Forelimb muscle (tissue), 1 donor: ENCODE results near the gene FAM131A. TPM values are rescaled to one million over a fixed set of nuclear protein-coding genes. Genes with fewer than 3 reads are reported as not detected.
"Not testable (repeated sequence)": the region's sequence is repeated elsewhere in the genome, so short reads cannot be mapped to it uniquely, and the experiment has no call there.

Experiments
- DNase-seq: peaks from one replicate; pipeline ENCODE4 v3.0.0-alpha.2; 2013; ENCODE audit warnings: low read depth
- polyA plus RNA-seq: library from polyadenylated mRNA; unstranded; fragments of 120-200 nt; gene quantifications from one replicate; pipeline ENCODE4 v1.2.1, GENCODE V29; 2013; ENCODE audit not compliant: insufficient read length

FAM131A gene
- polyA plus RNA-seq, 1 donor = 8.8 TPM

DNA sequence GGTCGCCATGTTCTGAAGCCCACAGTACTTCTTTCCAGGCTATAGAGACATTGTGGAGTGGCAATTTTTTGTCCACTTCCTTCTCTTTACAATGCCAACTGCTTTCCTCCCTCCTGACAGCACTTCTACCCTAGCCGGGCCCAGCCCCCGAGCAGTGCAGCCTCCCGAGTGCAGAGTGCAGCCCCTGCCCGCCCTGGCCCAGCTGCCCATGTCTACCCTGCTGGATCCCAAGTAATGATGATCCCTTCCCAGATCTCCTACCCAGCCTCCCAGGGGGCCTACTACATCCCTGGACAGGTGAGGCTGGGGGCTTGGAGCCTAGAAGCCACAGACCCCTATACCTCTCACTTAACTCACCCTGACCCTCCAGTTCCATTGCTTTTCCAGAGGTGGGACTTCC is 20.2 kb upstream of the FAM131A start:
- no peak for DNase-seq

DNA sequence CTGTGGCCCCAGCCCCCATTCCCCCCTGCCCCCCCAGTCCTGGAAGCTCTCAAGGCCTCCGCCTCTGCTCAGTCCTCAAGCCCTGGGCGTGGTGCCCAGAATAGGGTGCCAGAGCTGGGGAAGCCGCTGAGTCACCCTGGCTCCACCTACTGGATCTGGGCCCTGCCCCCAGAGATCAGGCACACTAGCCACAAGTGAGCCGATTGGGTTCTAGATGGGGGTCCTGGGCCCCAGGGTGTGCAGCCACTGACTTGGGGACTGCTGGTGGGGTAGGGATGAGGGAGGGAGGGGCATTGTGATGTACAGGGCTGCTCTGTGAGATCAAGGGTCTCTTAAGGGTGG is 17.3 kb upstream of the FAM131A start:
- DNase-seq = no peak

DNA sequence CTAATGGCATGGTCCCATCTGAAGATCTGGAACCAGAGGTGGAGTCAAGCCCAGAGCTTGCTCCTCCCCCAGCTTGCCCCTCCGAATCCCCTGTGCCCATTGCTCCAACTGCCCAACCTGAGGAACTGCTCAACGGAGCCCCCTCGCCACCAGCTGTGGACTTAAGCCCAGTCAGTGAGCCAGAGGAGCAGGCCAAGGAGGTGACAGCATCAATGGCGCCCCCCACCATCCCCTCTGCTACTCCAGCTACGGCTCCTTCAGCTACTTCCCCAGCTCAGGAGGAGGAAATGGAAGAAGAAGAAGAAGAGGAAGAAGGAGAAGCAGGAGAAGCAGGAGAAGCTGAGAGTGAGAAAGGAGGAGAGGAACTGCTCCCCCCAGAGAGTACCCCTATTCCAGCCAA is 15.7 kb upstream of the FAM131A start:
- DNase-seq = no peak

DNA sequence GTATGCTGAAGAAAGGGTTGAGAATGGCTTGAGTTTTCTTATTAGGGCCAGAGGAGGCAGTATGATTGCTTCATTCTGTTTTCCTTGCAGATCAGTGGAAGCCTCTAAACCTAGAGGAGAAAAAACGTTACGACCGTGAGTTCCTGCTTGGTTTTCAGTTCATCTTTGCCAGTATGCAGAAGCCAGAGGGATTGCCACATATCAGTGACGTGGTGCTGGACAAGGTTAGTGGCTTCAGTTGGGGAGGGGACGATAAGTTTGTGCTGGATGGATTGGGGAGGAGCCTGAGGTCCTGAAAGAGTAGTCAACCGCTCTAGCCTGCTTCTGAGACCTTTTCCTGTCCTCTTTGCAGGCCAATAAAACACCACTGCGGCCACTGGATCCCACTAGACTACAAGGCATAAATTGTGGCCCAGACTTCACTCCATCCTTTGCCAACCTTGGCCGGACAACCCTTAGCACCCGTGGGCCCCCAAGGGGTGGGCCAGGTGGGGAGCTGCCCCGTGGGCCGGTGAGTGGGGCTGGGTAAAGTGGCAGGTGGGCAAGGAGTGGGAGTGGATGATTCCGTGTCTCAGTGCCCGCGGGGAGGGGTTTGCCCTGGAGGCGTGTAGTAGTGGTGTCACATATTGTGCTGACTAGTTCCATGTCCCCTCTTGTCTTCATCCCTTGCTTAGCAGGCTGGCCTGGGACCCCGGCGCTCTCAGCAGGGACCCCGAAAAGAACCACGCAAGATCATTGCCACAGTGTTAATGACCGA is 14.5 kb upstream of the FAM131A start:
- no peak for DNase-seq

DNA sequence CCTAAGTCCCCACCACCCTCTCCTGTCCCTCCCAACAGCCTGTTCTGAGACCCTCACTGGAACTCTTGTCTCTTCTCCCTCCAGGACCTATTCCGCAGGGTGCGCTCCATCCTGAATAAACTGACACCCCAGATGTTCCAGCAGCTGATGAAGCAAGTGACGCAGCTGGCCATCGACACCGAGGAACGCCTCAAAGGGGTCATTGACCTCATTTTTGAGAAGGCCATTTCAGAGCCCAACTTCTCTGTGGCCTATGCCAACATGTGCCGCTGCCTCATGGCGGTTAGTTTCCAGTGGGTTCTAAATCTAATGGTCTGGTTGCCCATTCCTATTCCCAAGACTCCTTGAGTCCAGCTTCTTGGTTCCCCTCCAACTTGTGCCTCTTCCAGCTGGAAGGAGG is 13.7 kb upstream of the FAM131A start:
- DNase-seq = no peak

DNA sequence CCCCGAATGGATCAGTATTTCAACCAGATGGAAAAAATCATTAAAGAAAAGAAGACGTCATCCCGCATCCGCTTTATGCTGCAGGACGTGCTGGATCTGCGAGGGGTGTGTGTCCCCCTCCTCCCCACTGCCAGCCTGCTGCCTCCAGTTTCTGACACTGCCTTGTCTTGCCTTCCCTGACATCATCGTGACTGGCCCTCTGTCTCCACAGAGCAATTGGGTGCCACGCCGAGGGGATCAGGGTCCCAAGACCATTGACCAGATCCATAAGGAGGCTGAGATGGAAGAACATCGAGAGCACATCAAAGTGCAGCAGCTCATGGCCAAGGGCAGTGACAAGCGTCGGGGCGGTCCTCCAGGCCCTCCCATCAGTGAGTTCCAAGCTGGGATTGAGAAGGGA is 12.1 kb upstream of the FAM131A start:
- no peak for DNase-seq

DNA sequence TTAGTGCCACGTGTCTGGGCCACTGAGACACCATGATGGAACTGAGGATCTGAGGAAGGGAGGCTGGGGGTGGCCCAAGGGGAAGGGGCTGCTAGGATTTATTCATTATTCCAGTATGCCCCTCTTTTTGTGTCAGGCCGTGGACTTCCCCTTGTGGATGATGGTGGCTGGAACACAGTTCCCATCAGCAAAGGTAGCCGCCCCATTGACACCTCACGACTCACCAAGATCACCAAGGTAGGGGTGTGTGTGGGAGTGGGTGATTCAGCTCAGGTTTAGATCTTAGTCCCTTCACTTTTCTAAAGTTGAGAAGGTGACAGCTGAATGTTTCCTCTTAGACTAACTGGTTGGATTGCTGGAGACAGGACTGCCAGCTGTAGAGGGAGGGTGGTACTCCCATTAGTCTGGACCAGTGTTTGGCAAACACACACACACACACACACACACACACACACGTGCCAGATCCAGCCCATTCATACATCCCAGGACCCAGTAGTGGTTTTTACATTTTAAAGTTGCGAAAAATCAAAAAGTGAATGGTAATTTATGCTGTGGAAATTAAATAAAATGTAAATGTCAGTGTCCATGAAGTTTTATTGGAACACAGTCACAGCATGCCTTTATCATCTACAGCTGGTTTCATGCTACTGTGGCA is 11.6 kb upstream of the FAM131A start:
- no peak for DNase-seq

DNA sequence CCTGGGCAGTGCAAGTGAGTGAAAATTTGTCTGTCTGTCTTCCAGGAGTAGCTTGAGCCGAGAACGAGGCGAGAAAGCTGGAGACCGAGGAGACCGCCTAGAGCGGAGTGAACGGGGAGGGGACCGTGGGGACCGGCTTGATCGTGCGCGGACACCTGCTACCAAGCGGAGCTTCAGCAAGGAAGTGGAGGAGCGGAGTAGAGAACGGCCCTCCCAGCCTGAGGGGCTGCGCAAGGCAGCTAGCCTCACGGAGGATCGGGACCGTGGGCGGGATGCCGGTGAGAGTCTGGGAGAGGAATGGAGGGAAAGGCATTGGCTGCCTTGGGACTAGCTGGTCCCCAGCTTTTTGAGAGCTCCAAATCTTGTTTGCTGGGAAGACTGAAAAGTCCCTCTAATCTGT is 10.2 kb upstream of the FAM131A start:
- no peak for DNase-seq

DNA sequence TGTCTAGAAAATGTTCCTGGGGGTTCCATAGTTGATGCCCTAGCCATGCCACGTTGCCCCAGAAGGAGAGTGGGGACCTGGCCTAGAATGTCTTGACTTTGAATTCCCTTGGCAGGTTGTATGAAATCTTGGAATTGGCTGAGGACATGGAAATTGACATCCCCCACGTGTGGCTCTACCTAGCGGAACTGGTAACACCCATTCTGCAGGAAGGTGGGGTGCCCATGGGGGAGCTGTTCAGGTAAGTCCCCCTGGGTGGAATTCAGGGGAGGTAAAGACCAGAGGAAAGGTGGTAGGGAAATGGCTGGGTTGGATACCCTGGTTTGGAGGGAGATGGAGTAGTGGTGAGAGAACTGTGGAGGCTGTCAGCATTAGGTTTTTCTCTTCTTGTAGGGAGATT is 8.9 kb upstream of the FAM131A start:
- DNase-seq = no peak

DNA sequence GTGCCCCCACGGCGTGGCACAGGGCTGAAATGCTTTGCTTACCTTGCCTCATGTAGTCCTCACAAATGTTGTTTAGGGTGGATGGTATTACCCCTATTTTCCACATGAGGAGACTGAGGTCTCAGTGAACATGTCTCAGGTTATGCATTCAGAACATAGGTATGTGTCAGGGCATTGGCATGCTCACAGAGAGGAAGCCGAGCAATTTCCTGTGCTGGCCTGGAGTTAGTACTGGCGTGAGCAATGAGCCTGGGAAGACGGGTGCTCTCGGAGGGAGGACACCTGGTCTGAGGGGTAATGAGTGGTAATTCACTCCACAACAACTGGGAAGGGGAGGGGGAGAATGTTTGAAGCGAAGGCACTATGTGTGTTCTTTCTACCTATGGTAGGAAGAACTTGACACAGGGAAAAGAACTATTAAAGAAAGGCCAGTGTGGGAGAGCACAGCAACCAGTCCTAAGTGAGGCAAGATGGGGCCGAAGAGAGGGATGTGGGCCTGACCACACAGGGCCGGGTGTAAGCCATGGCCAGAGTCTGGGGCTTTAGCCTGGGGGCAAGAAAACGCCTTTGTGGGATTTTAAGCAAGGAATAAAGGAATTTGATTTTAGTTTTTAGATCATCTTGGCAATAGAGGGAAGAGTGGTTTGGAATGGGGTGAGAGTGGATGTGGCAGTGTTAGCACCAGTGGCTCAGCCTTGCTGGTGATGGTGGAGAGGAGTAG is 4.9 kb upstream of the FAM131A start:
- no peak for DNase-seq

DNA sequence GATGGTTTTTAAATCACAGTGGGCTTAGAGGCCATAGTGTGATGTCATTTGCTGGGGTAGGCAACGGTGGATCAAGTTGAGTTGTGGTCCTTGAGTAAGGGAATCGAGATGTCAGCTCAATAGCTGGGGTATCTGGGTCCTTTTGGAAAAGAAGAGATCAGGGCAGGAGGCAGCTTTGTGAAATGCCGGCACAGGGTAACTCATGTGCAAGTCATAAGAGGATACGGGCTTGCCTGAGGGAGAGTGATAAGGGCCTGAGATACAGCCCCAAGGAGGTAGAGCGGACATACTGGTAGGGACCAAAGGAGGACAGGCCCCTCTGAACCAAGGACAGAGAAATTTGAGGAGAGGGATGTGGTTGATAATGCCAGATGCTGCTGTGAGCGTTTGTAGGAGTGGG is 4.2 kb upstream of the FAM131A start:
- DNase-seq = no peak

DNA sequence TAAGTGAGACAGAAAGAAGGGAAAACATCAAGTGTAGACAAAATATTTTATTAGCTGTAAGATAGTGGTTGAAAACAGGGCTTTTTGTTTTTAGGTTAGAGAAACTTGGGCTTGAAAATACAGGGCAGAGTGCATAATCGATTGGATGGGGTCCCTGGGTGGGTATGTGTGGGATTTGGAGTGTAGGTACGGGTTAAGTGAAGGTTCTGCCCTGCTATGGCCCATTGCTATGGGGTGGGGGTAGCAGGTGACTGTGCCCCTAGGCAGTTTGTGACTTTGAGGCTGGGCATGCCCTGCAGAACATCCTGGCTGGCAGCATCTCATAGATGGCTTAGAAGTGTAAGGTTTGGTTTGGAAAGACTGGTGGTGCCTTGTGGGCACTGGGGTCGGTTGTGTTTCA is 3.7 kb upstream of the FAM131A start:
- DNase-seq = no peak

DNA sequence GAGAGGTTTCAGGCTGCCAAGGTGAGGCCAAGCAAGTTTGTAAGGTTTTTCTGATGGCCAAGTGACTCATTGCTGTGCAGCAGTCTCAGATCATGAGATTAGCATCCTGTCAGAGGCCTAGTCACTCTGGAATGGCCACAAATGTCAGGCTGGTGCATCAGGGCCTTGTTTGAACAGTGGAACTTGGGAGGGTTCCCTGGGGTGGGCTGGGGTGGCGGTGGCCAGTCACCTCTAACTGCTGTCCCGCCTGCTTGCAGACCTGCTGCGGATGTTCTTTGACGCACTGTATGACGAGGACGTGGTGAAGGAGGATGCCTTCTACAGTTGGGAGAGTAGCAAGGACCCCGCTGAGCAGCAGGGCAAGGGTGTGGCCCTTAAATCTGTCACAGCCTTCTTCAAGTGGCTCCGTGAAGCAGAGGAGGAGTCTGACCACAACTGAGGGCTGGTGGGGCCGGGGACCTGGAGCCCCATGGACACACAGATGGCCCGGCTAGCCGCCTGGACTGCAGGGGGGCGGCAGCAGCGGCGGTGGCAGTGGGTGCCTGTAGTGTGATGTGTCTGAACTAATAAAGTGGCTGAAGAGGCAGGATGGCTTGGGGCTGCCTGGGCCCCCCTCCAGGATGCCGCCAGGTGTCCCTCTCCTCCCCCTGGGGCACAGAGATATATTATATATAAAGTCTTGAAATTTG is 2.8 kb upstream of the FAM131A start:
- no peak for DNase-seq

DNA sequence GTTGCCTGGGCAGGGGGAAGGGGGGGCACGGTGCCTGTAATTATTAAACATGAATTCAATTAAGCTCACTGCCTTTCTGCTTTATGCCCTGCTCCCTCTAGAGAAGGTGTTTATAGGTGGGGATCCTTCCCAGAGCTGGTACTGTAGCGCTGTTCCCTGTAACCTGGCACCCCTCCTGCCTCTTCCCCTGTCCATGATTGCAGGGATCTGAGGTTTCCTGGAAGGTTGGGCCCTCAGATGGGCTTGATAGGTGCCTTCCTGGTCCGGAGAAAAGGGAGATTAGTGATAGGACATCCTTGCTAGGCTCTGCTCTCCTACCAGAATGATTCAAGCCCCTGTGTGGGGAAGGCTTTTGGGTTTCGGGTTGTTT is 2.1 kb upstream of the FAM131A start:
- no peak for DNase-seq

DNA sequence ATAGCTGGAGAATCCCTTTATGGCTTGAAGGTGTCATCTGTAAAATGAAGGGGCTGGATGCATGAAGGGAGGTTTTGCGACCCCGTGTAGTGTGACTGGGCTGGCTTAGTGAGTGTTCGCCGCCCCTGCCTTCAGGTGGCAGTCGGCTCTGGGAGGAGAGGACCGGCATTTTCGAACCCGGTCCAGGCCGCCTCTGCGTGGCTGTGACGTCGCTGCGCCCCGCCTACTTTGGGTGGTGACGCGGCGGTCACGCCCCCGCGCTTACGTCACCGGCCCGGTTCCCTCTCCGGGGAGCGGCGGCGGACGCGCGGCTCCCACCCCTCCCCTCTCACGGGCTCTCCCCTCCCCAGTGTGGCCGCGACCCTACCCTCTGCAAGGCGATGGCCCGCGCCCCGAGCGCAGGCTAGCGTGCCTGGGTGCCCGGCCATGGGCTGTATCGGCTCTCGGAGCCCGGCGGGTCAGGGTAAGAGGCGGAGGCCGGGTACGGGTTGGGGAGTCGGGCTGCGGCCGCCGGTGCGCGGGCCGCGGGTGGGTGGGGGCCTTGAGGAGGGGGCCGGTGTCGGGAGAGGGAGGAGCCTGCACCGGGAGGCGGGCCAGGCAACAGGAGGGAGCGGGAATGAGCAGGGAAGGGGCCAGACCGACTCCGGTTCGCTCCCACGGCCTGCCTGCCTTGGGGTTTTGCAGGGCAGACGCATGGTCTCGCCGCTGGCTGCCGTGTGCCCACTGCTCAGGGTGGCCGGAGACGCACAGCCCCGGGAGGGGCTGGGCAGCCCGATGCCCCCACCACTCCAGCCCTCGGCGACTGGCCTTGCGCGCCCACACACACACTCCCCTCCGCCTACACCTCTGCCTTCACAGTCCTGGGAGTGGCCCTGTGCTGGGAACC is 1.5 kb upstream of the FAM131A start:
- DNase-seq = peak; percentile 59

DNA sequence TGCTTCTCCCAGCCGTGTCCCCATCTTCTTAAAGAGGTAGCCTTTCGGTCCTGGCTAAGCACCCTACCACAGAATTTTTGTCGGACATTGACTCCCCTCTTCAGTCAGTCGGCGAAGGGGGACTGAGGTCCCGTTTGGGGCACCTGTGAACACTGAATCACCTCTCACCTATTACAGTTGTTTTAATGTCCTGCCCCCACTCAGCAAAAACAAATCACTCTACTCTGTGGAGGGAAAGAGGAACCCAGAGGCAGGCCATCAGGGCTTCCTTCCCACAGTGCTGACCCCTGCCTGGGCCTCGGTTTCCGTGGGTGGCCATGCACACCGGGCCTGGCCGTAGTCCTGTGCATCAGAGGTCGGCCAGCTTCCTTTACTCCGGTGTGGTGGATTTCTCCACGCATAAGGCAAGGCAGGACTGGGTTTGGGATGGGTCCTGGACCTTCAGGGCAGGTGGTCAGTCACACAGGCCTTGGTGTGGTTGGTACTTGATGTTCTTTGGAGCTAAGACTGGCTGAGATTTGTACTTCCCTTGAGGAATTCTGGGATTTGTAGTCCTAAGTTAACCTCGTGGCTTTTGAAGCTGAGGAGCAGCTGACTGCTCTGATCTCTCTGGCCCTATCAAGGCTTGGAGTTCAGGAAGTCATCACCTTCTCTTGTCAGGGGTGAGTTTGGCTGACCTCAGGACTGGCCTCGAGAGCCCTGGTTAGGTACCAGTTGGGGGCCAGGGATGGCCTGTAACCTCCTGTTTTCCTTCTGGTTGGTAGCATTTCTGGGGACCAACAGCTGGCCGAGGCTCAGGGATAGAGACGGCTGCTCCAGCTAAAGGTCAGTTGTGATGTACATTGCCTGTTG is 627 bp upstream of the FAM131A start:
- DNase-seq = no peak

DNA sequence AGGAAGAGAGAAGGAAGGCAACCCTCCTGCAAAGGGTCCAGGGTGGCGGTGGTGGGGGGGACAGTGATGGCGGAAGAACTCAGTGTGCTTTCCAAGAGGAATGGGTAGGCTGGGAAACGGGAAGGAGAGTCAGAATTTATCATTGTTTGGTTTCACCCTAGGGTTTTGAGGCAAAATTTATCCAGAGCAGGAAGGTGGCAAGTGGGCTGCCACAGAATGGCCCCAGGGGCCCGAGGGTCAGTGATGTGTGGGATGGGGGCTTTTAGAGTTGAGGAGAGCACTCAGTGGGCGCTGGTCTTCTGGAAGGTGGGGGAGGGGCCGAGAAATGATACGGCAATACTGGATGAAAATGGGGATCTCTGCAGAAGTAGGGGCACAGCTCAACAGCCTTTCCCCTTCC is 581 bp downstream of the FAM131A start:
- DNase-seq = no peak

DNA sequence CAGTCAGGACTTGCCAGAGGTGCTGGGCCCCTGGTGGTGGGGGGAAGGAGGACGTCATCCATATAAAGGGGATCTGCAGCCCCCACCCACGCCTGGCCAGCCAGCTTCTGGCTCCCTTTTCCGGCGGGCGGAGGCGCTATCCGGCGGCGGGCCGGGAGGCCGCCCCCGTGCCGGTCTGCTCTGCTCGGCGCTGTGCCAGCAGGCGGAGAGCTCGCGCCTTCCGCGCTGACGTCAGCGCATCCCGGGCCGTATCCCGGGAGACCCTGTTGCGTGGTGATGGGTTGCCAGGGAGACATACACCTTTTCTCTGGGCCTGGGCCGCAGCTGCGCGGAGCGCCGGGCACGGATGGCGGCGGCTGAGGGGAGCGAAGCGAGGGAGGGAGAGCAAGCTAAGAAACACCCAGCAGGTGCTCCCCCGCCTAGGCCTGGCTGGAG is 1.1 kb downstream of the FAM131A start:
- DNase-seq = no peak

DNA sequence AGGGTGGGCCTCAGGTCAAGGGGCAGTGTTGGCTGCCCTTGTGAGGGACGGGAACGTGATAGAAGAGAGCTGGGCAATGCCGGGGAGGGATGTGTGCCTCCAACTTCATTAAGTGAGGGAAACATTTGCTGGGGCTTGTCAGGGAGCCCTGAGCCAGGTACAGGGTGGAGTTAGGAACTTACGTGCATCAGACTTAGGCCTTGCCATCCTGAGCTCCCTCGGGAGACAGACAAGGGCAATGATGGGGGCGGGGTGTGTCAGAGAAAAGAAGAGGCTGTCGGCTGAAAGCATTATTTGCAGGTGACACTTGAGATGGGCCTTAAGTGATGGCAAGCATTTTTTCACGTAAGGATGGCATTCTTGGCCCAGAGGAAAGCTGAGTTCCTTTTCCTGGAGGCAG is 1.6 kb downstream of the FAM131A start:
- DNase-seq = no peak

DNA sequence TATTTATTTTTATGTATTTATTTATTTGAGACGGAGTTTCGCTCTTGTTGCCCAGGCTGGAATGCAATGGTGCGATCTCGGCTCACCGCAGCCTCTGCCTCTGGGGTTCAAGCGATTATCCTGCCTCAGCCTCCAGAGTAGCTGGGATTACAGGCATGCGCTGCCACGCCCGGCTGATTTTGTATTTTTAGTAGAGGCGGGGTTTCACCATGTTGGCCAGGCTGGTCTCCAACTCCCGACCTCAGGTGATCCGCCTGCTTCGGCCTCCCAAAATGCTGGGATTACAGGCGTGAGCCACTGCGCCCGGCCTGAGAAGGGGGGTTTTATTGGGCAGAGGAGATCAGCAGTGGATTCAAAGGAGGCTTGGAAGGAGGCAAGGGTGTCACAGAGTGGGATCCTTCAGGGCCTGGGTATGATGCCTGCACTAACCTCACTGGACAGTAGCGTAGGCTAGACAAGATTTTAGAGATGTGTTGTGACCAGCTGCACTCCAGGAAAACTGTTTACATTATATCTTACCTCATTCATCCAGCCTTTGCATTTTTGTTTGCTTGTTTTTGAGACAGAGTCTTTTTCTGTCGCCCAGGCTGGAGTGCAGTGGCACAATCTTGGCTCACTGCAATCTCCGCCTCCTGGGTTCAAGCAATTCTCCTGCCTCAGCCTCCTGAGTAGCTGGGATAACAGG is 2.2 kb downstream of the FAM131A start:
- DNase-seq = not testable (repeated sequence)
